ENCODE measurements around the gene ECI1.

The ECI1 gene

DNA sequence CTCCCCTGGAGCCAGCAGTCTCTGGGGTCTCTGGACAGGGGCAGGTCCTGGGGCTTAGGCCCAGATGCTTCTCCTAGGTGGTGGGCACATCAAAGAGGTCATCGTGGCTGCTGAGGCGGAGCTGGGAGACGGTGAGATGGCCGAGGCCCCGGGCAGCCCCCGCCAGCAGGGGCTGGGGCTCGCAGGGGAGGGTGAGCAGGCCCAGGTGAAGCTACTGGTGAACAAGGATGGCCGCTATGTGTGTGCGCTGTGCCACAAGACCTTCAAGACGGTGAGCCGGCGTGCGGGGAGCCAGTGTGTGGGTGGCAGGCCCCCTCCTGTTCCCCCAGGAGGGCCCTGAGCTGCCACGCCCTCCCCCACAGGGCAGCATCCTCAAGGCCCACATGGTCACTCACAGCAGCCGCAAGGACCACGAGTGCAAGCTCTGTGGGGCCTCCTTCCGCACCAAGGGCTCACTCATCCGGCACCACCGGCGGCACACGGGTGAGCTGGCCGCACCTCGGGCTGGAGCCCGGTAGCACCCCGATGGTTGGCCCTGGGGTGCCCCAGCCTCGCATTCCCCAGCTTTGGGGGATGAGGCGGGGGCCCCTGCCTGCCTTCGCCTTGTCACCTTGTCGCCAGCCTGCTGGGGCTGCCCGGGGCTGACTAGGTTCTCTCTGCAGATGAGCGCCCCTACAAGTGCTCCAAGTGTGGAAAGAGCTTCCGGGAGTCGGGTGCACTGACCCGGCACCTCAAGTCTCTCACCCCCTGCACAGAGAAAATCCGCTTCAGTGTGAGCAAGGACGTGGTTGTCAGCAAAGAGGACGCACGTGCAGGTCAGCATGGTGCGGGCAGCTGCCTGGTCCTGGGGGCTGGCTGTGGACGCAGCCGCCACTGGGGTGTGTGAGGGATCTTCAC lies 19.0 kb downstream of the ECI1 start:
- DNase-seq, result no peak

DNA sequence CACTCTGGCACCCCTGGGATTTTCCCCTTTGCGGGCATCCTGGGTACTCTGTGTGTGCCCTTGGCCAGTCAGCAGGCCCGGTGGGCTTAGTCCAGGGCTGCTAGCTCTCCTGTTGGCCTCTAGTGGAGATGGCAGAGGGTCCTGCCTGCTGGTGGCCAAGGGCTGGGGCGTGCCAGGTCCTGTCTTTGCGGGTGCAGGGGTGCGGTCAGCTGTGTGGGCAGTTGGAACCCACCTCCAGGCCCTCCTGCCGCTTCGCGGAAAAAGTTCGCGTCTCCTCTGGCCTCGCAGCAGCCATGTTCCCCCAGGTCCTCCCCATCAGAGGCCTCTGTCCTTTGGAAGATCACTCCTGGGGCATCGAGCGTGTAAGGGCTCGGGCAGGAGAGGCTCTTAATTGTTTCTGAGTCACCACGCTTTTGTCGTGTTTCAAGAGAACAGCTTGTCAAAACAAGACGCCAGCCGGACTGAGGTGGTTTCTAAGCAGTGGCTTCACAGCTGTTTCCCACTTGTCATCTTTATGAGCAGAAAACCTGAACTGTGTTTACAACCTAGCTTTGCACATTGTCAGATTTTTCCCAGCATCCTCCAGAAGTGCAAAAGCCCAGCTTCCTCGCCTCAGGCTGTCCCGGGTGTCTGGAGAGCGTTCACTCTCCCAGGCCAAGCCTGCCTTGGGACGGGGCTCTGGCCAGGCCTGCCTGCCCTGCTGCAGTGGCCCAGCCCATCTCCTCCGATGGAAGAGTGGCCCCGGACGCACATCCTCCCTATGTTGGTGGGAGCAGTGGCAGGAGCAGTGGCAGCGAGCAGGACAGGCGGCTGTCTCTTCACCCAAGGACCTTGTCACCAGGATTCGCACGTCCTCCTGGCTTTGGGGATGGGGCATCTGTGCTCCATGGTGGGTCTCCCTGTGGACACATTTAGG lies 20.1 kb downstream of the ECI1 start:
- no peak for DNase-seq

- DNase-seq, result no peak
Observed at GRCh38 chr16:2230376-2230775, 21.0 kb downstream of the ECI1 start.

DNA sequence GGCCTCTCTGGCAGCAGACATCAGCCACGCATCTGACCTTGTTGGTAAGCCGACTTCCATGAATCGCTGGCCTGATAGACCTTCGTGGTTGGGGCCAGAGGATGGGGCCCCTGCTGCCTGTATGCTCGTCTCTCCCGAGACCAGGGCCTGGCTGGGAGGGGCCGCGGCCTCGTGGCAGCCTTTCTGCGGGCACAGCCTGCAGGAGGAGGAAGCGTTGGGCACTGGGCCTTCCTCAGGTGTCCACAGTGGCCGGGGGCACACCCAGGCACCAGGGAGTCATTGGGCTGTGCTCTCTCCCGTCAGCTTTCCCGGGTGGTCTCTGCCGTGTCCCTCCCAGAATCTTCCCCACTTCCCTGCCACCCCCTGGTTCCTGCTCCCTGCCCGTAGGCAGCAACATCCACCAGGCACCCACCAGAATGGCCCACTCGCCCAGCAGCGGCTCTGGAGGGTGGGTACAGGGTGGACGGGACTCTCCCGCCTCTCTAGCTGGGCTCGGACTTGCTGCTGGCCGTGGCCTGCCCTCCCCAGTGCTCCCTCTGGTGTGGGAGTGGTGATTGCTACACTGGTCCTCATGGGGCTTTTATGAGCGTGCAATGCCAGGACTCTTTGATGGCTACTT lies 21.6 kb downstream of the ECI1 start:
- DNase-seq, result no peak

DNA sequence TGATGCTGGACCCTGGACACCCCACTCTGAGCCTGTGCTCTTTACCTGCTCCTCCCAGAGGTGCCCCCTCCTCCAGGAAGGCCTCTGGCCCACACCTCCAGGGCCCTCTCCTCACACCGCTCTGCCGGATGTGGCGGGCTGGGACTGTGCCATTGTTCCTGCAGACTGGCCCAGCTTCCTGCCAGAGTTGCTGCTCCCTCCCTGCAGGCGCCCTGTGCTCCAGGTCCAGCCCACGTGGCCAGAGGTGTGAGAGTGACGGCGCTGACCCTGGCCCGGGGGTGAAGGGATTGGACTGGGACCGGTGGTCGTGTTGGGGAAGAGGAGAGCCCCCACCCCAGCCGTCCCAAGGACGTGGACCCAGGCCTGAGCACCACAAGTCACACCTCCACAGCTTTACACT lies 22.3 kb downstream of the ECI1 start:
- DNase-seq, result no peak

GRCh38 chr16:2228161-2228824 lies 23.1 kb downstream of the ECI1 start:
- no peak for DNase-seq

GRCh38 chr16:2226918-2227317 lies 24.5 kb downstream of the ECI1 start:
- DNase-seq, result no peak

GRCh38 chr16:2226245-2226793 lies 25.1 kb downstream of the ECI1 start:
- no peak for DNase-seq

GRCh38 chr16:2223942-2224486 lies 27.4 kb downstream of the ECI1 start:
- DNase-seq, result no peak

DNA sequence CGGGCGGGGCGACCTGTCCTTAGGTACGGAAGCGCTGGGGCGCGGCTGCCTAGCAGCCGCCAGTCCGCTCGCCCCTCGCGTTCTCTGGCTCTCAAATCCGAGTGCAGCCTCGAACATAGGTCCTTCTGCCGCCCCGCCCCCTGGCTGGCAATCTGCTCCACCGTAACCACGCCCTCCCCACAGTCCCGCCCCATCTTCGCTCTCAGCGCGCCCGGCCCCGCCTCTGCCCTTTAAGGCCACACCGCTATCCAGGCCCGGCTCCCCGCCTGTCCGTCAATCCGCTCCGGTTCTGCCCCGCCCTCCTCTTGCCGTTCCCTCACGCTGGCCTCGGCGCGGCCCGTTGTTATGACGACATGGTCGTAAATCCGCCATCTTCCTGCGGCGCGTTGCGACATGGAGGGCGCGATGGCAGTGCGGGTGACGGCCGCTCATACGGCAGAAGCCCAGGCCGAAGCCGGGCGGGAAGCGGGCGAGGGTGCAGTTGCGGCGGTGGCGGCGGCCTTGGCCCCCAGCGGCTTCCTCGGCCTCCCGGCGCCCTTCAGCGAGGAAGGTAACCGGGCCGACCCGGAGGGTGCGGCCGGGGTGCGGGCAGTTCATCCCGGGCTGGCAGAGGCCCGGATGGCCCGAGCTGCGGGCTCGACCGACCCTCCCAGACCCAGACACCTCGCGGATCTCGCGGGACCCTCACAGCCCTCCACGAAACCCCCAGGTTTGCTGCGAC lies 28.0 kb downstream of the ECI1 start, which contains the start of gene E4F1:
Gene E4F1 (plus strand): TSS at position 371 of the 721 bp plus-strand sequence. CDS start 23 bp downstream, at position 394.
- DNase-seq, result peak; percentile 100

GRCh38 chr16:2216330-2216729 lies 35.1 kb downstream of the ECI1 start:
- DNase-seq, result no peak

DNA sequence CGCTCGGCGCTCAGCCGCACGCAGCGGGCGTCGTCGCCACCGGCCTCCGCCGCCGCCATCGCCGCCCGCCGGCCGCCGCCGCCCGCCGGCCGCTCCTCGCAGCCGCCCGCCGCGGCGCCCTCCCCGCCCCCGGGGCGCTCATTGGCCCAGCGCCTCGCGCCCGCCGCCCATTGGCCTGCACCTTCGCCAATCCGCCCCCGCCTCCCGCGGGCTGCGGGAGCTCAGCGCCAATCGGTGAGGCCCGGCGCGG lies 36.7 kb downstream of the ECI1 start, which contains the start of gene PGP:
Gene PGP (minus strand): TSS at position 122 of the 250 bp plus-strand sequence. CDS start 63 bp downstream, at position 59.
- no peak for DNase-seq

GRCh38 chr16:2213817-2214718 lies 37.3 kb downstream of the ECI1 start:
- no peak for DNase-seq

DNA sequence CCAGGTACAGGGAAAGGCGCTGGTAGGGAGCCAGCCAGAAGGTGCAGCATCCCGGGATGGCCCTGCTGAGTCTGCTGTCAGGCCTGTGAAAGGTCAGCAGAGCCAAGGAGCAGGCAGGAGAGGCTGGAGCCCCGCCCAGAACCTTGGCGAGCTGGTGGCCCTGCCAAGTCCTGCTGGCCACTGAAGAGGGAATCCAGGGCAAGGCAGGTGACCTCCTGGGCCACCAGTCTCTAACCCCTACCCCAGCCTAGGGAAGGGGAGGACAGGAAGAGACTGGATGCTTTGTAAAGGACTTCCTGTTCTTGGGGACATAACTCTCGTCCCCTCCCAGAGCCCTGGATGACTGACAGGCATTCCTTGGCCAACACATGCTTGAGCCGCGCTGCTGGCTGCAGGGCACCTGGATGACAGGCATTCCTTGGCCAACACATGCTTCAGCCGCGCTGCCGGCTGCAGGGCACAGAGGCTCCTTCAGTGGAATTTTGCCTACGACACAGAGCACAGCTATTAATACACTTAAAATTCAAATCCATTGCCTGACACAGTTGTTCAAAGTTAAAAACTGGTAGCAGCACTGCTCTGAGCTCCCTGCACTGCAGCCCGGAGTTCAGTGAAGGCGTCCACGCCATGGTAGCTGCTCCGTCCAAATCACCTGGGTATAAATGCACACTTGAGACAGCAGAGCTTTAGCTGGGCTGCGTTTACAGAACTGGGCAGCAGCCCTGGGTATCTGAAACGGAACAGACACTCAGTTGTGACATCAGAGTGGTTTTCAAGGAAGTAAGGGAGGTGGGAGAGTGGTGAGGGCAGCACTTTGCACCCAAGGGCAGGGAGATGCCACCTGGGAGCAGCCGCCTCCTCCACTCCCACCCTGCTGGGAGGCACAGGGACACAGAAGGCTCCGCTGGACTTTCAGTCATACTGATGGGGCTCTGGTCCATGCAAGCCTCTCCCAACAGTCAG lies 38.7 kb downstream of the ECI1 start:
- no peak for DNase-seq

GRCh38 chr16:2211923-2212347 lies 39.5 kb downstream of the ECI1 start:
- no peak for DNase-seq

DNA sequence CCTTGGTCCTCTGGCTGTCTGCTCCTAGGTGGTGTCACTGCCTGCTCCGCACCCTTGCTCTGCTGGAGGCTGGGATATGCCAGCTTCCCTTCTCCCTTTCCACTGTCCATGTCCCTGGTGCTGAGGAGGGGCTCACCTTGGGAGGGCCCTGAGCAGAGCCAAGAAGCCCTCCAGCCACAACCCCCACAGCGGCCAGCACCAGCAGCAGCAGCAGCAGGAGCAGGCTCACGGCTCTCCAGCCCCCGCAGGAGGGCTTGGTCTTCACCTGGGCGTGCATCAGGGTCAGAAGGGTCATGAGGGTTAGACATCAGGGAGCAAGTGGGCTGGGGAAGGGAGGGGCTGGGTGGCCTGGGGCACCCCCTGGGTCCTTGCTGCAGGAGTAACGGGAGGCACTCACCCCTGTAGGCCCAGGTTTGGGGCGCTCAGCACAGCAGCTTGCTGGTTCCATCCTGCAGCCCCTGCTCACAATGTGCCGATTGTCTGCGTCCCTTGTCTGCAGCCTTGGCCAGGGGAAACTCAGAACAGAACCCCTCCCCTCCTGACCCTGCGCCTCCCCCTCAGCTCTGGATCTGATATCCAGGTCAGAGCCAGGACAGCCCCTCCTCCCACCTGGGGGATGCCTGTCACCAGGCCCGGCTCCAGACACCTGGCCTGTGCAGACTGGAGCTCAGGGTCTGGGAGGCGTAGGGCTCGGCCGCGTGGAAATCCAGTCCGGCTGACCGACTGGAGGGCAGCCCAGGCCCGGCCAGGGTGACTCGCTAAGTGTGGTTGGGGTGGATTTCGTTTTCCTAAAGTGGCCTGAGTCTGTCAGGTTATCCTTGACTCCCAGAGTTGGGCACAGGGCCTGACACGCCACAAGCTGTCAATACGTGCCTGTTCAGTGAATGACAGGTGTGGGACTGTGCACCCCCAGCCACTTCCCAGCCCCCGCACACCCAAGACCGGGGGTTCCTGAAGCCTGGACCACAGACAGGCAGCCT lies 40.7 kb downstream of the ECI1 start, which contains the start of gene BRICD5:
Gene BRICD5 (minus strand): TSS at position 478 of the 980 bp plus-strand sequence. CDS start 30 bp downstream, at position 448.
- no peak for DNase-seq

GRCh38 chr16:2210009-2210332 lies 41.4 kb downstream of the ECI1 start:
- DNase-seq, result no peak

Data from activated CD4-positive, alpha-beta T cell treated with anti-CD3 and anti-CD28 coated beads, Interleukin-2, amount 50 U/mL, for 16 hours (primary cell).